GM19467 (cell line): ENCODE results near the gene CPNE7.
"Not testable (repeated sequence)": the region's sequence is repeated elsewhere in the genome, so short reads cannot be mapped to it uniquely, and the experiment has no call there.

Experiments
- ATAC-seq: cut with Tn5 transposase; IDR thresholded peaks from one replicate; pipeline ENCODE4 v1.9.1; 2021; ENCODE audit warnings: mild to moderate bottlenecking, moderate library complexity; ENCODE audit not compliant: unreplicated experiment

CPNE7 gene

GRCh38 chr16:89582614-89583196 is 7.1 kb downstream of the CPNE7 start:
- ATAC-seq: no peak

DNA sequence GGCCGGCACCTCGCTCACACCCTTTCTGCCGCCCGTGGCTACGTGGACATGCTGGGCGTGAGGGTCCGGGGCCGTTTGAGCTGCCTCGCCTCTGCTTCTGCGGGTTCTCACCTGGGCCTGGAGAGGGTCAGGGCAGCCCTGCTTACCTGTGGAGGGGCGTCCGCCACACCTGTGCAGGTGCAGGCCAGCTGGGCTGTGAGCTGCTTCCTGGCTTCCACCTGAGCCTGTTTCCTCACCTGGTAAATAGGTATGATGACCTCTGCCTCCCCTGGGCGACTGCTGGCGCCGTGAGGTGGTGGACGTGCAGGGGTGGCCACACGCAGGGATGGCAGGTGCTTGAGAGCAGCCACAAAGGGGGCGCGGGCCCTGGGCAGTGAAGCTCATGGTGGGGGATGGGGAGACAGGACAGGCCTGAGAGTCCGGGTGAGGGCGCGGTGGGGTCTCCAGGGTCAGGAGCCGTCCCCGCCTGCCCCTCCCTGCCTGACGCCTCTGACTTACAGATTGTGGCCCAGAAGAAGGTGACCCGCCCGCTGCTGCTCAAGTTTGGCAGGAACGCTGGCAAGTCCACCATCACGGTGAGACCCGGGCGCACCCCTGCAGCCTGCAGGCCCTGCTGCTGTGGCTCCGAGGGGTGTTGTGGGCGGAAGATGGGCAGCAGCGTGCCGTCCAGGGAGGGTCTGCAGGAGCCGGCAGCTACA is 7.8 kb downstream of the CPNE7 start:
- no peak for ATAC-seq

DNA sequence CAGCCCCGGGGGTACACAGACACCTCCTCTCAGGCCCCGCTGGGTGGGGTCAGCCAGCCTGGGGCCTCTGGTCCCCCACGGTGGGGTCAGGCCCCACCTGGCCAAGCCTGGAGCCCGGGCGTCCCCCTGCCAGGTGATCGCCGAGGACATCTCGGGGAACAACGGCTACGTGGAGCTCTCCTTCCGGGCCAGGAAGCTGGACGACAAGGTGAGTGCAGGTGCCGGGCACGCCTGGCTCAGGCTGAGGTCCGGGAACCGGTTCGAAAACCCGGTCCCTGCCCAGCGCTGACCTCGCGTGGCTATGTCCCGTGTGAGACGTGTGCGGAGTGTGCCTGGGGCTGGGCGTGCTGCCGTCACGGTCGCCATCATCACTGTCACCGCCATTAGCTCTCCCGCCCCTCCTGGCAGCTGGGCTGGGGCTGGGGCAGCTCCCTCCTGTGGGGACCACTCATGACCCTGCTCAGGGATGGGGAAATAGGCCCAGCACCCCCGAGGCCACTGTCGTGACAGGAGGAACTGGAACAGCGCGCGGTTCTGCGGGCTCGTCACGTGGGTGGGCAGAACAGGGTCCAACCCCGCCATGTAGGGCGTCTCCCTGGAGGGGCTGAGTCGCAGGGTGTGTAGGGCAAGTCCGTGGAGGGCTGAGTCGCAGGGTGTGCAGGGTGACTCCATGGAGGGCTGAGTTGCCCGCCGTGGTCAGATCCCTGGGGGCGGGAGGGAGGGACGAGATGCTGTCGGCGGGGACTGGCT is 8.5 kb downstream of the CPNE7 start:
- no peak for ATAC-seq

GRCh38 chr16:89584768-89585549 is 9.4 kb downstream of the CPNE7 start:
- ATAC-seq: no peak

DNA sequence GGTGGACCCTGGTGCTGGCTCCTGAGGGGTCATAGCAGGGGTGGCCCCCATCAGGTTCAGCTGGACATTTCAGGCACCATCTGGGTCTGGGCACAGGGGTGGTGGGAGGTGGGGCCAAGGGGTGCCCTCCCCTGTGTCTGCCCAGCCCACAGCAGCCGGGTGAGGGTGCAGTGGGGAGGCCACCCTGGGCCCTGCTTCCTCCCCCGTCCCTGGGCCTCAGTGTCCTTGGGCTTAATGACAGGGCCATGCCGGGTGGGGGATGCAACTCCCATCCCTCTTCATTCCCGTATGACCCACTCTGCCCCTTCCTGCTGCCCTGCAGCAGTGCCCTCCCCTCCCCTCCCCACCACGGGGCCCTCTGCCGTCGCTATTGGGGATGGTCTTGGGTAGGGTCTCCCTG is 10.7 kb downstream of the CPNE7 start:
- no peak for ATAC-seq

DNA sequence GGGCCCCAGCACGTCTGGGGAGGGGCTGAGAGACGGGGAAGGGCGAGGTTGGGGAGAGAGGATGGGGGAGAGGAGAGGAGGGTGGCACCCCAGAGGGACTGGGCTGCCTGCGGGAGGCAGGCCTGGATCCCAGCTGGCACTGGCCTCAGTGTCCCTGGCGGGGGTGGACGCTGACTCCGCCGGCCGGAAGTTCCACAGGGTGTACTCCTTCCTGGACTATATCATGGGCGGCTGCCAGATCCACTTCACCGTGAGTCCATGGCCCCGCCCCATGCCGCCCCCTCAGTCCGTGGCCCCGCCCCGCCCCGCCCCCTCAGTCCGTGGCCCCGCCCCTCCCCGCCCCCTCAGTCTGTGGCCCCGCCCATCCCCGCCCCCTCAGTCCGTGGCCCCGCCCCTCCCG is 11.3 kb downstream of the CPNE7 start:
- no peak for ATAC-seq

DNA sequence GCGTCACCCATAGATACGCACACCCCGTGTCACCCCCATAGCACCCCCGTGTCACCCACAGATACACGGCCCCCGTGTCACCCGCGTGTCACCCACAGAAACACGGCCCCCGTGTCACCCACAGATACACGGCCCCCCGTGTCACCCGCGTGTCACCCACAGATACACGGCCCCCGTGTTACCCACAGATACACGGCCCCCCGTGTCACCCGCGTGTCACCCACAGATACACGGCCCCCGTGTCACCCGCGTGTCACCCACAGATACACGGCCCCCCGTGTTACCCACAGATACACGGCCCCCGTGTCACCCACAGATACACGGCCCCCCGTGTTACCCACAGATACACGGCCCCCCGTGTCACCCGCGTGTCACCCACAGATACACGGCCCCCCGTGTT is 12.1 kb downstream of the CPNE7 start:
- ATAC-seq: not testable (repeated sequence)

- no peak for ATAC-seq
These were observed 13.0 kb downstream of the CPNE7 start for GRCh38 chr16:89588413-89589109.

DNA sequence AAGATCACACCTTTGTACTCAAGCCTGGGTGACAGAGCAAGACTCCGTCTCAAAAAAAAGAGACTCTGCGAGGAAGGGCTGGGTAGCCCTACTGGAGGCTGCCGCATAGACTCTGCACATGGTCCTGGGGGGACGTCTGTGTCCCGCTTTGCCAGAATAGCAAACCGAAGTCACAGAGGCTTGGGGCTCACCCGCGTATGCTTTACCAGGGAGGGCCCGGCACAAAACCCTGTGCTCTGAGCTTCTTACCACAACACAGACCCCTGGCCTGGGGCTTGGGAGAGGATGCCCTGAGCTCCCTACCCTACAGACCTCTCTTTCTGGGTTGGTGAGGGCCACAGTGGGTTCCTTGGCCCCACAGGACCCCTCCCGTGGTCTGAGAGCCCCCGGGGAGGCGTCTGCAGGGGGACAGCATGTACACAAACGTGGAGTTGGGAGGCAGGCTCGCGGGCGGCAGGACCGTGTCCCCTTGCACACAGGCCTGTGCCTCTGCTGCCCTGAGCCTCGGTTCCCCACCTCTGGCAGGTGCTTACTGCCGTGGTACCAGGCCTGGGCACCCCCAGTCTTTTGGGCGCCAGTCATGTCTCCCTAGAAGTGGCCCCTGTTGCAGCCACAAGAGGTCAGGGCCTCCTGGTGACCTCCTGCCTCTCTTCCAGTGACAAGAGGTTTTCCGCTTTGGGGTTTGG is 13.8 kb downstream of the CPNE7 start:
- ATAC-seq: no peak

- no peak for ATAC-seq
These were observed 18.3 kb downstream of the CPNE7 start for GRCh38 chr16:89593841-89594240.

- no peak for ATAC-seq
These were observed 19.9 kb downstream of the CPNE7 start for GRCh38 chr16:89595330-89596060.

GRCh38 chr16:89596061-89596689 is 20.6 kb downstream of the CPNE7 start:
- ATAC-seq: no peak

DNA sequence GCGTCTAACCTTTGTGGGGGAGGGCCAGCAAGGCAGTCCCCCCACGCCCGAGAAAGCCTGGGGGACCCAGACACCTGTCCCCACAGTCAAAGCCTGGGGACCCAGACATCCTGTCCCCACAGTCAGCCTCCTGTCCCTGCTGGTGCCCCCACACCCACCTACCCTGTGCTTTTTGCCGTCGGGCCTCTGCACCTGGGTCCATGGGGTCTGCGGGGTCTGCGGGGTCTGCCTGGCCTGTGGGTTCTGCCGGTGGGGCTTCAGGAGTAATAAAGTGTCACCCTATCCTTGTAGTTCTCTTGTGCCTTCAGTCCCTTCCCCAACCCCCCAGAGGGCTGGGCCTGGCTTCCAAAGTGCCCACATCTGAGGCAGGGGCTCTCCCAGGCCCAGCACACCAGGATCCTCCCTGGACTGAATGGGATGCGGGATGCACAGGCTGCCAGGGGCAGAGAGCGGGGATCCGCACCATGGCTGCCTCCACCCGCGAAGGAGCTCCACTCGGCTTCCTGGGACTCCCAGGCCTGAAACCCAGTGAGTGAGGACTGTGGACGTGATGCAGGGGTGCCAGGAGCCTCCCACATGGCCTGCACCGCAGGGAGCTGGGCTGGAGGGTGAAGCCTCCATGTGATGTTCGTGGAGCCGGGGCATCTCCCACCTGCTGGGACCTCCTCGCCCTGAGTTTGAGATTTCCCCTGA is 21.5 kb downstream of the CPNE7 start:
- ATAC-seq: no peak

GRCh38 chr16:89598199-89598598 is 22.6 kb downstream of the CPNE7 start:
- no peak for ATAC-seq

GRCh38 chr16:89599451-89599858 is 23.9 kb downstream of the CPNE7 start:
- ATAC-seq: no peak

DNA sequence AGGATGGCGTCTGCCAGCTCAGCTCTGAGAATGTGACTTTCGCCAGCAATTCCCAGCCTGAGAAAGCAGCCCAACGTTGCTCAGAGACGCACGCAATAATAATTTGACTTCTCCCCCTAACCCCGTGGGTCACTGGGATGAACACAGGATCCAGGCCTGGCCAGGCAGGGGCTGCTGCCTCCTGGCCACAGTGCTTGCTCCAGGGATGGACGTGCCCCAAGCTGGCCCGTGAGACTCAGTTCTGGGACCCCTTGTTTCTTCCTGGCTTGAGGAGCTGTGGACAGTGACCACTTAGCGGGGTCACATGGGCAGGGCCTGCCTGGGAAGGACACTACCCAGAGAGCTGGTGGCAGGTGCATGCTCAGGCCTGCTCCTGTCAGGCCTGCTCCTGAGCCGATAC is 24.3 kb downstream of the CPNE7 start:
- no peak for ATAC-seq

DNA sequence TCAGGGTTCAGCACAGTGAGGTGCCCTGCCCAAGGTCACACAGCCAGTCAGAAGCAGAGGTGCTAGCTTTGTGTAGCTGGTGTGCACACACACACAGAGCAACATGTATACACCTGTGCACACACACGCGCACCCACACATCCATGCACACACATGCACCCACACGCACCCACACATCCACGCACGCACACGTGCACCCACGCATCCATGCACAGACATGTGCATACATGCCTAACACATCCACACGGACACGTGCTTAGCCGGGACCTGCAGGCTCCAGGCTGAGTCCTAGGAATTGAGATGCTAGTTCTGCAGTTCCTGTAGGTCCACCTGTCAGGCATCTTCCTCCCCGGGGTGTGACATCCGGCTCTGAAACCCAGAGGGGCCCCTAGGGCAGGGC is 24.9 kb downstream of the CPNE7 start:
- ATAC-seq: no peak

GRCh38 chr16:89600956-89601355 is 25.4 kb downstream of the CPNE7 start:
- ATAC-seq: no peak

DNA sequence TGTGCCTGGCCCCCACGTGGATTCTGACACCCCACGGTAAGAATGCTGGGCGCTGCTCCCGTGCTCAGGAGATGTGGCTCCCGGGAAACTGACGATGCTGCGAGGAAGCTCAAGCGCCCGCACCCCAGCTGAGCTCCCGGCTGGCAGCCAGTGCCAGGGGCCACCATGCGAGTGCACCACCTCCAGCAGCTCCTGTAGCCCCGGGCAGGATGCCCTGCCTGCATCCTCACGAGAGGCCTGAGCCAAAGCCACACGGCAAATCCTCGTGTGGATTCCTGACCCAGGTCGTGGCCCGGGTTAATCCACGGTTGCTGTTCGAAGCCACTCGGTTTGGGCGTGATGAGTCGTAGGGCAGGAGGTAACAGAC is 26.3 kb downstream of the CPNE7 start:
- ATAC-seq: no peak
